A673 (cell line): Measurements from ENCODE around the gene UVRAG. TPM values are rescaled to one million over a fixed set of nuclear protein-coding genes. Genes with fewer than 3 reads are reported as not detected.

ENCODE experiments used
- BruUV-seq: library from RNA; stranded (reverse); fragments of 400-500 nt; replicated peaks from 2 replicates; lab custom pipeline; 2021; lab: Mats Ljungman, UMichigan
- CTCF ChIA-PET: fragments of 300-600 bp; sonication (Branson Sonifier 250); formaldehyde crosslinking; loops from one replicate; lab custom pipeline; 2022; ENCODE audit warnings: antibody characterized with exemption; lab: Charles Lee
- POLR2A ChIA-PET: fragments of 300-600 bp; sonication (Branson Sonifier 250); formaldehyde crosslinking; loops from one replicate; lab custom pipeline; 2022; ENCODE audit warnings: antibody characterized with exemption; ENCODE audit not compliant: low non-redundant PET; lab: Charles Lee
- DNase-seq: peaks from one replicate; pipeline ENCODE4 v3.0.0-alpha.2; 2015; ENCODE audit warnings: low spot score
- H3K27ac ChIP-seq: fragments of 200-600 bp; sonication (generic); 2 replicates; pipeline ENCODE4 v1.5.1; 2016; ENCODE audit warnings: mixed run types, low read depth, mild to moderate bottlenecking, mixed read lengths, antibody characterized with exemption, low read length; ENCODE audit not compliant: poor library complexity, severe bottlenecking
- H3K27me3 ChIP-seq: fragments of 200-600 bp; sonication (generic); replicated peaks from 2 replicates; pipeline ENCODE4 v1.6.1; 2017; ENCODE audit warnings: mixed run types, low read depth, mild to moderate bottlenecking, mixed read lengths, antibody characterized with exemption, low read length; ENCODE audit not compliant: insufficient read depth, poor library complexity
- H3K36me3 ChIP-seq: fragments of 200-600 bp; sonication (generic); 2 replicates; pipeline ENCODE4 v1.6.1; 2016; ENCODE audit warnings: mixed run types, mild to moderate bottlenecking, mixed read lengths, antibody characterized with exemption, low read length; ENCODE audit not compliant: insufficient read depth, poor library complexity, severe bottlenecking
- H3K4me1 ChIP-seq: fragments of 200-600 bp; sonication (generic); 2 replicates; pipeline ENCODE4 v1.6.1; 2017; ENCODE audit warnings: mixed run types, mild to moderate bottlenecking, mixed read lengths, antibody characterized with exemption, low read length; ENCODE audit not compliant: insufficient read depth, poor library complexity, severe bottlenecking
- H3K4me3 ChIP-seq: fragments of 200-600 bp; sonication (generic); 2 replicates; pipeline ENCODE4 v1.5.1; 2016; ENCODE audit warnings: low read depth, mixed run types, mild to moderate bottlenecking, mixed read lengths, low read length; ENCODE audit not compliant: poor library complexity, severe bottlenecking
- H3K9me3 ChIP-seq: fragments of 200-600 bp; sonication (generic); 2 replicates; pipeline ENCODE4 v1.6.1; 2016; ENCODE audit warnings: mixed run types, low read depth, mild to moderate bottlenecking, mixed read lengths, antibody characterized with exemption, low read length; ENCODE audit not compliant: poor library complexity, severe bottlenecking
- EZH2 ChIP-seq: fragments of 200-600 bp; sonication (generic); IDR thresholded peaks from 2 replicates; pipeline ENCODE4 v1.6.1; 2017; ENCODE audit warnings: borderline replicate concordance, low read depth, mild to moderate bottlenecking, mixed read lengths, antibody characterized with exemption, low read length; ENCODE audit not compliant: poor library complexity, severe bottlenecking
- intact Hi-C: fragments of 100-400 bp; cut with micrococcal nuclease; formaldehyde crosslinking; loops from one replicate; pipeline ENCODE4 v1.10.0; 2022; ENCODE audit not compliant: unreplicated experiment
- total RNA-seq: library from RNA; stranded (reverse); gene quantifications from 2 replicates; pipeline ENCODE4 v1.2.3, GENCODE V29; 2021
- TF ChIP-seq, protein P1 (sequence below): fragments of 300-800, 200-600 bp; sonication (generic); conservative IDR thresholded peaks from 2 replicates; pipeline ENCODE4 v1.5.1; 2017; ENCODE audit warnings: low read depth, mild to moderate bottlenecking, antibody characterized with exemption, low read length, moderate library complexity, mixed read lengths

Gene UVRAG
- total RNA-seq, 1 experiment from 2014 or later = 21.1 TPM

DNA sequence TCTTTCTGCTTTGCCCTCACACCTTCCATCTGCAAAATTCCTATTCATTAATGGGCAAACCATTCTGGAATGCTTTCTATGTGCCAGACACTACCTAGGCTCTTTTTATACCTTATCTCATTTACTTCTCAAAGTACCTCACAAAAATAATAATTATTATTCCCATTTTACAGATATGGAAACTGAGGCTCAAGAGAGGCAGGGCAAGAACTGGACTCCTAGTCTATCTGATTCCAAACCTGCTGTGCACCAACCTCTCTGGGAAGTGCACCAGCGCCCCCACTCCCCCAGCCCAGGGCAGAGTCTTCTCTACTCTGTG is 47.3 kb upstream of the UVRAG start:
- H3K36me3 ChIP-seq = no peaks in the 10 kb centered on the region
- no peak for DNase-seq
- ChIA-PET CTCF (no interaction called here), POLR2A (no interaction called here)
- H3K27ac ChIP-seq = no peak overlapping the region
- BruUV-seq = no TSS peak
- no peaks in the 10 kb centered on the region for H3K9me3 ChIP-seq
- H3K4me3 ChIP-seq = no peak overlapping the region
- intact Hi-C loops = no loop called here
- H3K4me1 ChIP-seq = peaks cover 21% of the 10 kb centered on the region
- H3K27me3 ChIP-seq = no peaks in the 10 kb centered on the region
- no peak for TF ChIP-seq EZH2
- TF ChIP-seq, protein P1, sequence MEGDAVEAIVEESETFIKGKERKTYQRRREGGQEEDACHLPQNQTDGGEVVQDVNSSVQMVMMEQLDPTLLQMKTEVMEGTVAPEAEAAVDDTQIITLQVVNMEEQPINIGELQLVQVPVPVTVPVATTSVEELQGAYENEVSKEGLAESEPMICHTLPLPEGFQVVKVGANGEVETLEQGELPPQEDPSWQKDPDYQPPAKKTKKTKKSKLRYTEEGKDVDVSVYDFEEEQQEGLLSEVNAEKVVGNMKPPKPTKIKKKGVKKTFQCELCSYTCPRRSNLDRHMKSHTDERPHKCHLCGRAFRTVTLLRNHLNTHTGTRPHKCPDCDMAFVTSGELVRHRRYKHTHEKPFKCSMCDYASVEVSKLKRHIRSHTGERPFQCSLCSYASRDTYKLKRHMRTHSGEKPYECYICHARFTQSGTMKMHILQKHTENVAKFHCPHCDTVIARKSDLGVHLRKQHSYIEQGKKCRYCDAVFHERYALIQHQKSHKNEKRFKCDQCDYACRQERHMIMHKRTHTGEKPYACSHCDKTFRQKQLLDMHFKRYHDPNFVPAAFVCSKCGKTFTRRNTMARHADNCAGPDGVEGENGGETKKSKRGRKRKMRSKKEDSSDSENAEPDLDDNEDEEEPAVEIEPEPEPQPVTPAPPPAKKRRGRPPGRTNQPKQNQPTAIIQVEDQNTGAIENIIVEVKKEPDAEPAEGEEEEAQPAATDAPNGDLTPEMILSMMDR = no peak

DNA sequence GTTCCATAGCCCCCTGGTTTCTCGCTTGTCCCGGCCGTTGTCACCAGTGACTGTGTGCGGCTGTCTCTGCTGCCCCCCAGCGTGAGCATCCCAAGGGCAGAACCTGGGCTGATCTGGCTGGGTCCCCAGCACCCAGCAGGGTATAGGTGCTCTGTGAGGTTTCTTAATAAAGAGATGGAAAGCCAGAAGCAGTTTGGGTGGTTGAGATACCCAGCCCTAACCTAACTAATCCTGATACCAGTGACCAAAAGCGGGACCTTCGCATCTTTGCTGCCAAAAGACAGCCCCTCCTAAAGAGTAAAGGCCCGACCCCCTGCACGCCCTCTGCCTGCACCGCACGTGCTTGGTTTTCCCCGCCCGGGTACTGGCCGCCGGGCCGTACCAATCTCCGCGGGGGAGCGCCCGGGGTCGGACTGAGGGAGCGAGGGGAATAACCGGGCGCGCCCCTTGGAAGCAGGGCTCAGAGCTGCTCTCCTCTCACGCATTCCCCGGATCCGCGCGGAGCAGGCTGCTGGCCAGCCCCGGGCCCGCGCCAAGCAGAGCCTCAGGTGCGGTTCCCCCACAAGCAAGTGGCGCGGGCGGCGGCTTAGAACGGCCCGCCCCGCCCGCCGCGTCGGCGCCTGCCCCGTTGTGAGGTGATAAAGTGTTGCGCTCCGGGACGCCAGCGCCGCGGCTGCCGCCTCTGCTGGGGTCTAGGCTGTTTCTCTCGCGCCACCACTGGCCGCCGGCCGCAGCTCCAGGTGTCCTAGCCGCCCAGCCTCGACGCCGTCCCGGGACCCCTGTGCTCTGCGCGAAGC is 46.7 kb upstream of the UVRAG start, which contains the start of gene DGAT2:
Gene DGAT2 (plus strand): TSS at position 667 of the 797 bp plus-strand sequence. CDS start 214 bp downstream, outside the sequence.
- TF ChIP-seq, protein P1 = peak; percentile 43; the same call in 1 of the 2 replicates
- no peak for TF ChIP-seq EZH2
- intact Hi-C loops = no loop called here
- peak; percentile 91 for DNase-seq
- H3K4me1 ChIP-seq = peaks cover 17% of the 10 kb centered on the region
- no TSS peak for BruUV-seq
- ChIA-PET CTCF (no interaction called here), POLR2A (no interaction called here)
- H3K27ac ChIP-seq = peak within 1 kb of the TSS; percentile 87
- no peaks in the 10 kb centered on the region for H3K9me3 ChIP-seq
- H3K27me3 ChIP-seq = no peaks in the 10 kb centered on the region
- peak within 1 kb of the TSS; percentile 38 for H3K4me3 ChIP-seq
- no peaks in the 10 kb centered on the region for H3K36me3 ChIP-seq

DNA sequence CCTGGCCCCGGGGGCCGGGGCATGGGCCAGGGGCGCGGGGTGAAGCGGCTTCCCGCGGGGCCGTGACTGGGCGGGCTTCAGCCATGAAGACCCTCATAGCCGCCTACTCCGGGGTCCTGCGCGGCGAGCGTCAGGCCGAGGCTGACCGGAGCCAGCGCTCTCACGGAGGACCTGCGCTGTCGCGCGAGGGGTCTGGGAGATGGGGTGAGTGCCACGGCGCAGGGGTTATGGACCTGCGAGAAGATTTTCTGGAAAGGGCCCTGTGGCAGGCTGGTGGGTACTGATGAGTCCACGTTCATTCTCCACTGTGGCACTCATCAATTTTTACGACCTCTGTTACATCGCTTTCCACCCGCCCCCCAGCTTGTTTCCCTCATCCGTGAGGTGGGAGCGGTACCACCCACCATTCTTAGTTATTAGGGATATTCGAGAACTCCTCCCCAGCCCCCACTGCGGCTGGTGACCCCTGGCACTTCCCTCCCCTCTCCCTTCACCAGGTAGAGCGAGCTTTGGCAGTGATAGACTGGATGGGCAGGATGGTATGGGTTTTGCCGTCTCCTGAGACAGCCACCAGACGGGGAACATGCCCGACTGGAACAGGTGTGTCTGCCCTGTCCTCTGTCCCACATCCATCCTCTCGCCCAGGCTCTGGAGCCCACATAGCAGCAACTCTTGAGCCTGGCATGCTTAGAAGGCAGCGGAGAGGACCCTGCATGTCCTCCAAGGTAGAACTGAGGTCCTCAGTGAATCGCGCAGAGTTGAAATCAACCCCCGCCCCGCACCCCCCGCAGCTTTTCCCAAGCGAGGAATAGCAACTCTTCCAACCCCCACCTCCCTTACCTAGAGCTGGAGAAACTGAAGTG is 45.9 kb upstream of the UVRAG start:
- no peaks in the 10 kb centered on the region for H3K27me3 ChIP-seq
- CTCF ChIA-PET = no interaction called here
- H3K4me3 ChIP-seq = peak overlapping the region; percentile 38
- H3K4me1 ChIP-seq = peaks cover 17% of the 10 kb centered on the region
- POLR2A ChIA-PET = no interaction called here
- TF ChIP-seq, protein P1 = no peak; the same call in 1 of the 2 replicates
- TF ChIP-seq EZH2 = no peak
- no peak for DNase-seq
- intact Hi-C loops = no loop called here
- H3K9me3 ChIP-seq = no peaks in the 10 kb centered on the region
- H3K36me3 ChIP-seq = no peaks in the 10 kb centered on the region
- no TSS peak for BruUV-seq
- H3K27ac ChIP-seq = no peak overlapping the region
